Fibroblast of lung (primary cell): ENCODE data around the gene ERMAP.

Experiments used
- CTCF ChIP-seq, 2 donors: IDR thresholded peaks in 1 of 2; conservative IDR thresholded peaks in 1 of 2; 1 replicate in 1 of 2; 2 replicates in 1 of 2; pipeline ENCODE4 v1.5.1; 2011 to 2012; ENCODE audit warnings: low read length in 2 of 2, control low read depth in 1 of 2, inconsistent platforms in 1 of 2, low read depth in 1 of 2, mild to moderate bottlenecking in 1 of 2
- EZH2 ChIP-seq: IDR thresholded peaks from 2 replicates; pipeline ENCODE4 v1.5.1; 2012; ENCODE audit warnings: low read length, control low read depth, mild to moderate bottlenecking; ENCODE audit errors: missing control alignments

DNA sequence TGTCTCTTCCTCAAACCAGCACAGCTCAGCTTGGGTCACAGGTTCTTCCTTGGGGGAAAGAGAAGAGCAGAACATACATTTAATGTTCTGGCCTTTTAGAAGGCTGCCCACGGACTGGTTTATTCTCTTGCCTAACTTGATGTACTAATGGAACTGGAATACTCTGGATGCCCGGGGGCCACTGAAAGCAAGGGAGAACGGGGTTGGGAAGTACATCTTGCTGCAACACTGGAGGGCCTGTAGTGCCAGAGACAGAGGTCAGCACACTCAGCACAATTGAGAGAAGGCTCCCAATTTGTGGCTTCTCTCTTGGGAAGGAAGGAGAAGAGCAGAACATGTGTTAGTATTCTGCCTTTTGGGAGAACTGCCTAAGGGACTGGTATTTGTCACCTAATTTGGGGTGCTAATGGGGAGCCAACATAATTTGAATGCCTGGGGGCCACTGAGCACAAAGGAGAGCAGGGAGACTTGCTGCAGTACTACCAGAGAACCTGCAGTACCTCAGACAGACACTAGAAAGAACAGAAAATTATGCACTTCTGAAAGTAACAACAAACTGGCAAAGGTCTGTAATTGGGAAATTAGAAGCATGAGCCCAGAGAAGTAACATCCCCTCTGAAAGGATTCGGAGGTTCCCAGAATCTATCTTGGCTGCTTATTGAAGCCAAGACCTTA, 43.6 kb downstream of the ERMAP start:
- no peak for TF ChIP-seq EZH2
- TF ChIP-seq CTCF (conservative IDR thresholded peaks at IDR 0.05 in 1 of 2, IDR thresholded peaks at IDR 0.05 in 1 of 2; ENCODE audit: low read depth in 1 of 2, low read length in 2 of 2) = no peak
